G401 (cell line): ENCODE measurements around the gene COLEC12. TPM values are rescaled to one million over a fixed set of nuclear protein-coding genes. Genes with fewer than 3 reads are reported as not detected.

Experiments
- DNase-seq: peaks from one replicate; pipeline ENCODE4 v3.0.0-alpha.2; 2015; ENCODE audit warnings: low spot score
- in situ Hi-C: cut with HindIII; loops from 2 replicates; pipeline ENCODE4 v1.10.0; 2016; ENCODE audit warnings: low sequenced_read_pairs, mixed read lengths
- total RNA-seq: library from RNA; depleted of rRNA; stranded (reverse); fragments of >200 nt; shearing (Covaris generic); gene quantifications from 2 replicates; pipeline ENCODE4 v1.2.3, GENCODE V29; 2014

Gene COLEC12
- total RNA-seq, 1 experiment from 2014 or later, result 2.4 TPM

- DNase-seq, result no peak
- in situ Hi-C loops, result no loop called here
These were observed 104.3 kb downstream of the COLEC12 start for GRCh38 chr18:396251-396555.

GRCh38 chr18:395456-396250, 104.8 kb downstream of the COLEC12 start:
- in situ Hi-C loops, result no loop called here
- DNase-seq, result no peak

GRCh38 chr18:394987-395362, 105.5 kb downstream of the COLEC12 start:
- in situ Hi-C loops, result no loop called here
- DNase-seq, result no peak

- in situ Hi-C loops, result no loop called here
- DNase-seq, result no peak
These were observed 106.1 kb downstream of the COLEC12 start for GRCh38 chr18:394262-394986.

GRCh38 chr18:393574-393957, 106.9 kb downstream of the COLEC12 start:
- in situ Hi-C loops, result no loop called here
- DNase-seq, result no peak

GRCh38 chr18:392928-393573, 107.5 kb downstream of the COLEC12 start:
- in situ Hi-C loops, result no loop called here
- DNase-seq, result no peak

- in situ Hi-C loops, result no loop called here
- DNase-seq, result no peak
These were observed 109.6 kb downstream of the COLEC12 start for GRCh38 chr18:390741-391478.

GRCh38 chr18:389658-390357, 110.7 kb downstream of the COLEC12 start:
- DNase-seq, result no peak
- in situ Hi-C loops, result no loop called here

- no peak for DNase-seq
- in situ Hi-C loops, result no loop called here
These were observed 112.3 kb downstream of the COLEC12 start for GRCh38 chr18:388200-388599.

GRCh38 chr18:386994-387393, 113.5 kb downstream of the COLEC12 start:
- DNase-seq, result no peak
- in situ Hi-C loops, result no loop called here

- in situ Hi-C loops, result no loop called here
- DNase-seq, result no peak
These were observed 115.6 kb downstream of the COLEC12 start for GRCh38 chr18:384897-385296.

- in situ Hi-C loops, result no loop called here
- DNase-seq, result no peak
These were observed 117.4 kb downstream of the COLEC12 start for GRCh38 chr18:383135-383534.

GRCh38 chr18:382423-382984, 118.0 kb downstream of the COLEC12 start:
- in situ Hi-C loops, result no loop called here
- no peak for DNase-seq

- in situ Hi-C loops, result no loop called here
- no peak for DNase-seq
These were observed 120.7 kb downstream of the COLEC12 start for GRCh38 chr18:379681-380330.

- in situ Hi-C loops, result no loop called here
These were observed 122.4 kb downstream of the COLEC12 start for GRCh38 chr18:378079-378478.

GRCh38 chr18:377088-377487, 123.4 kb downstream of the COLEC12 start:
- DNase-seq, result no peak
- in situ Hi-C loops, result no loop called here

More at GRCh38 chr18:378079-378478, 122.4 kb downstream of the COLEC12 start:
- peak; percentile 15 for DNase-seq

GRCh38 chr18:376311-376710, 124.2 kb downstream of the COLEC12 start:
- in situ Hi-C loops, result no loop called here
- DNase-seq, result no peak

GRCh38 chr18:374721-375168, 125.8 kb downstream of the COLEC12 start:
- DNase-seq, result no peak
- in situ Hi-C loops, result no loop called here
